Heart left ventricle (tissue), 16 donors: Measurements from ENCODE around the gene IFT122. TPM values are rescaled to one million over a fixed set of nuclear protein-coding genes. Genes with fewer than 3 reads are reported as not detected.

ENCODE experiments used
- ATAC-seq, 4 donors: fragments of 200-7000 bp; cut with Tn5 transposase; one replicate each; pipeline ENCODE4 v1.9.1; 2020 to 2022; ENCODE audit warnings: moderate library complexity in 4 of 4, mild to moderate bottlenecking in 3 of 4, moderate number of reproducible peaks in 1 of 4
- DNase-seq, 5 donors: peaks; one replicate each; pipeline ENCODE4 v3.0.0-alpha.2; 2020
- H3K27ac ChIP-seq, 12 donors: fragments of 200-600 bp; sonication (generic) in 4 of 12; one replicate each; pipeline versions ENCODE4 v1.5.0 to v1.8.0; 2016 to 2022; ENCODE audit warnings: mild to moderate bottlenecking in 2 of 12
- H3K27me3 ChIP-seq, 9 donors: fragments of 200-600 bp; sonication (generic) in 2 of 9; one replicate each; pipeline versions ENCODE4 v1.5.1 to v1.8.0; 2016 to 2022; ENCODE audit warnings: mild to moderate bottlenecking in 3 of 9
- H3K36me3 ChIP-seq, 9 donors: fragments of 200-600 bp; sonication (generic) in 2 of 9; one replicate each; pipeline versions ENCODE4 v1.5.0 to v1.8.0; 2018 to 2022; ENCODE audit warnings: mild to moderate bottlenecking in 2 of 9
- H3K4me1 ChIP-seq, 12 donors: fragments of 200-600 bp; sonication (generic) in 4 of 12; one replicate each; pipeline versions ENCODE4 v1.5.0 to v1.8.0; 2016 to 2022; ENCODE audit warnings: mild to moderate bottlenecking in 3 of 12
- H3K4me3 ChIP-seq, 12 donors: fragments of 200-600 bp; sonication (generic) in 4 of 12; one replicate each; pipeline versions ENCODE4 v1.5.0 to v1.8.0; 2017 to 2022; ENCODE audit warnings: mild to moderate bottlenecking in 9 of 12, moderate library complexity in 4 of 12
- H3K9me3 ChIP-seq, 12 donors: fragments of 200-600 bp; sonication (generic) in 4 of 12; one replicate each; pipeline versions ENCODE4 v1.5.0 to v1.8.0; 2016 to 2022; ENCODE audit warnings: mild to moderate bottlenecking in 1 of 12
- CTCF ChIP-seq, 12 donors: fragments of 200-600 bp; sonication (generic) in 4 of 12; IDR thresholded peaks; one replicate each; pipeline versions ENCODE4 v1.5.0 to v1.8.0; 2018 to 2022; ENCODE audit warnings: antibody characterized with exemption in 12 of 12, mild to moderate bottlenecking in 5 of 12
- POLR2A ChIP-seq, 2 donors: fragments of 450-650 bp; IDR thresholded peaks; one replicate each; pipeline ENCODE4 v1.6.1; 2017; ENCODE audit warnings: antibody characterized with exemption in 2 of 2, mild to moderate bottlenecking in 2 of 2, moderate library complexity in 2 of 2
- WGBS, 4 donors: extraction: QIAGEN DNeasy Blood & Tissue Kit in 2 of 4; methylation state at CpG; one replicate each; pipeline versions ENCODE4 v1.1.5 to v1.1.7; 2013 to 2018; 5-methylcytosine and 5-hydroxymethylcytosine counted together
- intact Hi-C, 10 donors: fragments of 100-400 bp; cut with DNase I; formaldehyde crosslinking; loops; one replicate each; pipeline versions ENCODE4 v1.11.1 to v1.14.2; 2022
- polyA plus RNA-seq, 2 donors: library from polyadenylated mRNA; stranded (reverse); fragments of 200-250 nt; gene quantifications; one replicate each; pipeline ENCODE4 v1.2.3, GENCODE V29; 2013
- total RNA-seq, 9 donors: library from RNA; depleted of rRNA in 2 of 9; stranded (reverse); fragments of >200 nt in 2 of 9; fragmentation: NEBNext Ultra II Directional in 3 of 9; extraction: Animal tissue kit (Norgen Biotek cat#: 25700) in 3 of 9; gene quantifications; one replicate each; pipeline versions ENCODE4 v1.1.0 to v1.2.4, GENCODE V29; 2016 to 2023
- donor health status: ischemic (EF 13 %, LVEDD 7.1; RV severe dilation, severe dysfunction).
- donor health status: healthy with polysubstance abuse.
- donor health status: DM: no; HTN: yes; CAD: no.
- donor health status: DM: no; HTN: no; CAD: no.
- donor health status: ischemic (EF 25% LVEDD 6.9; RV normal size, moderate dysfunction).
- donor health status: ischemic (EF 25% LVEDD 5.7; RV mildly dilated, moderate dysfunction).
- donor health status: healthy.
- donor health status: DM: yes; HTN: yes; CAD: no.
- donor health status: ischemic (EF 35%, LVEDD 5.7; RV mildly dilated, moderate dysfunction).
- donor health status: nonischemic (EF 11% LVEDD 7.7; RV severe dilation, severe dysfunction).
- donor health status: DM: yes; HTN: yes; CAD: no.
- donor health status: PGD.
- donor health status: ischemic (EF 29% LVEDD 5.4; RV normal size, mild dysfunction).
- donor health status: nonischemic (EF 23%, LVEDD 6.1; RV moderate dilation, normal function).

IFT122 gene
- total and polyA plus RNA-seq, 11 donors = 7.2 to 34.2 (median 16.6) TPM

- WGBS, 4 donors = 79 to 91% (median 89%) methylated on average over 8 of the region's 8 CpGs
- Histone ChIP-seq H3K4me1 (no peaks in the 10 kb centered on the region), H3K9me3 (no peaks in the 10 kb centered on the region), H3K36me3 (peaks cover 0 to 44% (median 3%) of the 10 kb centered on the region in 9 donors), H3K4me3 (no peak overlapping the region), H3K27ac (no peak overlapping the region), H3K27me3 (no peaks in the 10 kb centered on the region)
- ATAC-seq = no peak
- TF ChIP-seq POLR2A (IDR thresholded peaks at IDR 0.05) (no peak), CTCF (IDR thresholded peaks at IDR 0.05) (no peak)
- intact Hi-C loops = no loop called here
- DNase-seq = no peak
These were observed 78.1 kb downstream of the IFT122 start for GRCh38 chr3:129518038-129518561.

GRCh38 chr3:129518581-129518980 lies 78.6 kb downstream of the IFT122 start:
- Histone ChIP-seq H3K27ac (no peak overlapping the region), H3K4me3 (no peak overlapping the region), H3K4me1 (no peaks in the 10 kb centered on the region), H3K9me3 (no peaks in the 10 kb centered on the region), H3K36me3 (peaks cover 0 to 39% (median 3%) of the 10 kb centered on the region in 9 donors), H3K27me3 (no peaks in the 10 kb centered on the region)
- TF ChIP-seq CTCF (IDR thresholded peaks at IDR 0.05) (no peak), POLR2A (IDR thresholded peaks at IDR 0.05) (no peak)
- ATAC-seq = no peak
- WGBS, 4 donors = 94 to 98% (median 98%) methylated on average over 7 to 8 of the region's 8 CpGs
- no peak for DNase-seq
- intact Hi-C loops = no loop called here

GRCh38 chr3:129519449-129519848 lies 79.4 kb downstream of the IFT122 start:
- Histone ChIP-seq H3K27me3 (no peaks in the 10 kb centered on the region), H3K27ac (no peak overlapping the region), H3K36me3 (peaks cover 0 to 30% (median under 1%) of the 10 kb centered on the region in 9 donors), H3K4me1 (no peaks in the 10 kb centered on the region), H3K9me3 (no peaks in the 10 kb centered on the region), H3K4me3 (no peak overlapping the region)
- TF ChIP-seq CTCF (IDR thresholded peaks at IDR 0.05) (no peak), POLR2A (IDR thresholded peaks at IDR 0.05) (no peak)
- ATAC-seq (no peak), DNase-seq (no peak)
- WGBS, 4 donors = 95 to 99% (median 97%) methylated on average over 10 of the region's 10 CpGs
- intact Hi-C loops = no loop called here

GRCh38 chr3:129519896-129520715 lies 80.1 kb downstream of the IFT122 start:
- WGBS, 4 donors = 91 to 97% (median 94%) methylated on average over 15 of the region's 15 CpGs
- no peaks in the 10 kb centered on the region for H3K27me3 ChIP-seq
- ATAC-seq (no peak), DNase-seq (no peak)
- peaks cover 0 to 3% (median 0%) of the 10 kb centered on the region in 12 donors for H3K4me1 ChIP-seq
- H3K9me3 ChIP-seq = no peaks in the 10 kb centered on the region
- TF ChIP-seq POLR2A (IDR thresholded peaks at IDR 0.05) (no peak), CTCF (IDR thresholded peaks at IDR 0.05) (no peak)
- no peak overlapping the region for H3K27ac ChIP-seq
- peaks cover 0 to 29% (median 0%) of the 10 kb centered on the region in 9 donors for H3K36me3 ChIP-seq
- H3K4me3 ChIP-seq = no peak overlapping the region
- intact Hi-C loops = no loop called here
